A673 (cell line): ENCODE results near the gene GABRD. TPM values are rescaled to one million over a fixed set of nuclear protein-coding genes. Genes with fewer than 3 reads are reported as not detected.

Experiments used
- BruUV-seq: library from RNA; stranded (reverse); fragments of 400-500 nt; replicated peaks from 2 replicates; lab custom pipeline; 2021; lab: Mats Ljungman, UMichigan
- CTCF ChIA-PET: fragments of 300-600 bp; sonication (Branson Sonifier 250); formaldehyde crosslinking; loops from one replicate; lab custom pipeline; 2022; ENCODE audit warnings: antibody characterized with exemption; lab: Charles Lee
- POLR2A ChIA-PET: fragments of 300-600 bp; sonication (Branson Sonifier 250); formaldehyde crosslinking; loops from one replicate; lab custom pipeline; 2022; ENCODE audit warnings: antibody characterized with exemption; ENCODE audit not compliant: low non-redundant PET; lab: Charles Lee
- DNase-seq: peaks from one replicate; pipeline ENCODE4 v3.0.0-alpha.2; 2015; ENCODE audit warnings: low spot score
- H3K27ac ChIP-seq: fragments of 200-600 bp; sonication (generic); 2 replicates; pipeline ENCODE4 v1.5.1; 2016; ENCODE audit warnings: mixed run types, low read depth, mild to moderate bottlenecking, mixed read lengths, antibody characterized with exemption, low read length; ENCODE audit not compliant: poor library complexity, severe bottlenecking
- H3K27me3 ChIP-seq: fragments of 200-600 bp; sonication (generic); replicated peaks from 2 replicates; pipeline ENCODE4 v1.6.1; 2017; ENCODE audit warnings: mixed run types, low read depth, mild to moderate bottlenecking, mixed read lengths, antibody characterized with exemption, low read length; ENCODE audit not compliant: insufficient read depth, poor library complexity
- H3K36me3 ChIP-seq: fragments of 200-600 bp; sonication (generic); 2 replicates; pipeline ENCODE4 v1.6.1; 2016; ENCODE audit warnings: mixed run types, mild to moderate bottlenecking, mixed read lengths, antibody characterized with exemption, low read length; ENCODE audit not compliant: insufficient read depth, poor library complexity, severe bottlenecking
- H3K4me1 ChIP-seq: fragments of 200-600 bp; sonication (generic); 2 replicates; pipeline ENCODE4 v1.6.1; 2017; ENCODE audit warnings: mixed run types, mild to moderate bottlenecking, mixed read lengths, antibody characterized with exemption, low read length; ENCODE audit not compliant: insufficient read depth, poor library complexity, severe bottlenecking
- H3K4me3 ChIP-seq: fragments of 200-600 bp; sonication (generic); 2 replicates; pipeline ENCODE4 v1.5.1; 2016; ENCODE audit warnings: low read depth, mixed run types, mild to moderate bottlenecking, mixed read lengths, low read length; ENCODE audit not compliant: poor library complexity, severe bottlenecking
- H3K9me3 ChIP-seq: fragments of 200-600 bp; sonication (generic); 2 replicates; pipeline ENCODE4 v1.6.1; 2016; ENCODE audit warnings: mixed run types, low read depth, mild to moderate bottlenecking, mixed read lengths, antibody characterized with exemption, low read length; ENCODE audit not compliant: poor library complexity, severe bottlenecking
- CTCF ChIP-seq: fragments of 300-800, 200-600 bp; sonication (generic); conservative IDR thresholded peaks from 2 replicates; pipeline ENCODE4 v1.5.1; 2017; ENCODE audit warnings: low read depth, mild to moderate bottlenecking, antibody characterized with exemption, low read length, moderate library complexity, mixed read lengths
- EZH2 ChIP-seq: fragments of 200-600 bp; sonication (generic); IDR thresholded peaks from 2 replicates; pipeline ENCODE4 v1.6.1; 2017; ENCODE audit warnings: borderline replicate concordance, low read depth, mild to moderate bottlenecking, mixed read lengths, antibody characterized with exemption, low read length; ENCODE audit not compliant: poor library complexity, severe bottlenecking
- intact Hi-C: fragments of 100-400 bp; cut with micrococcal nuclease; formaldehyde crosslinking; loops from one replicate; pipeline ENCODE4 v1.10.0; 2022; ENCODE audit not compliant: unreplicated experiment
- total RNA-seq: library from RNA; stranded (reverse); gene quantifications from 2 replicates; pipeline ENCODE4 v1.2.3, GENCODE V29; 2021

Gene GABRD
- total RNA-seq, 1 experiment from 2014 or later: not detected

GRCh38 chr1:2029561-2029960 is 10.4 kb downstream of the GABRD start:
- POLR2A ChIA-PET: no interaction called here

GRCh38 chr1:2030076-2030871 is 11.1 kb downstream of the GABRD start:
- Histone ChIP-seq H3K36me3 (no peaks in the 10 kb centered on the region), H3K4me3 (no peak overlapping the region), H3K9me3 (no peaks in the 10 kb centered on the region), H3K4me1 (no peaks in the 10 kb centered on the region), H3K27ac (no peak overlapping the region), H3K27me3 (no peaks in the 10 kb centered on the region)
- ChIA-PET CTCF (no interaction called here), POLR2A (no interaction called here)
- intact Hi-C loops: no loop called here
- DNase-seq: no peak
- no peak for TF ChIP-seq CTCF
- TF ChIP-seq EZH2: no peak
- no TSS peak for BruUV-seq

More at GRCh38 chr1:2029561-2029960, 10.4 kb downstream of the GABRD start:
- intact Hi-C loops: no loop called here
- Histone ChIP-seq H3K27me3 (no peaks in the 10 kb centered on the region), H3K36me3 (no peaks in the 10 kb centered on the region), H3K27ac (no peak overlapping the region), H3K9me3 (no peaks in the 10 kb centered on the region), H3K4me3 (no peak overlapping the region), H3K4me1 (no peaks in the 10 kb centered on the region)
- TF ChIP-seq CTCF (no peak), EZH2 (no peak)
- no peak for DNase-seq
- no TSS peak for BruUV-seq
- CTCF ChIA-PET: no interaction called here

DNA sequence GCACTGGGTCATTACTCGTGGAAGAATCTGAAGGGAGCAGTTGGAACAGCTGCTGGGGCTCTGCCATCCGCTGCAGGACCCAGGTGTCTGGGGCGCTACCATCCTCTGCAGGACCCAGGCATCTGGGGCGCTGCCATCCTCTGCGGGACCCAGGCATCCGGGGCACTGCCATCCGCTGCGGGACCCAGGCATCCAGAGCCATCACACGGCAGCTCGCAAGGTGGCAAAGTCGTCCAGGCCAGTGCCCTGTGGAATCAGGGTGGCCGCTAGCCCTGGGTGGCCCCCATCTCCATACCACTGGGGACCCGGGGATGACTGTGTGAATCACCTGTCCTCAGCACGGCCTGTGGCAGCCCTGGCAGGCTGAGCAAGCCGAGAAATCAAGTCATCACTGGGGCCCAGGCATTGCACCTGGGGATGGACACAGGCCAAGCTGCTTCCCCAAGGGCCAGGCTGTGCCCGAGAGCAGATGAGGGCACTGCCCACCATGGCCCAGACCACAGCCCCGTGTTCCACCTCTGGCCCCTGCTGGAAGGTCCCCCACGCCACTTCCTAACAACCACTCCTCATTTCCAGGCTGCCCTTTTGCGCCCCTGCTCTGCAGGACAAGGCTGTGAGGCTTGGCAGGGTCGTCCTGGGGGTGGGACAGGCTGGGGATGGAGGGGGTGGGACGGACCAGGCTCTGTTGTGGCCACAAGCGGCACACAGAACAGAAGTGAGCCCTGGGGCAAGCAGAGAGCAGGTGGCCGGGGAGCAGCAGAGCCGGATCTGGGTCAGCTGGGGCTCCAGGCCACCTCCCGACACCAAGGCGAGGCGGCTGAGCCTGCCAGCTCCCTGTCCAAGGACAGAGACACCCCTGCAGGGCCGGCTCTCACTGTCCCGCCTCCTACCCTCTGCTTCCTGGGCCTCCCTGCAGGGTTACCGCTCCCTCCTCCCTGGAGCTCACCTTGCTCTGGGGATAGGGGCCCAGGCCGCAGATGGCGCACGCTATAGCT is 12.7 kb downstream of the GABRD start:
- intact Hi-C loops: no loop called here
- no peak for TF ChIP-seq EZH2
- TF ChIP-seq CTCF: no peak
- POLR2A ChIA-PET: no interaction called here
- DNase-seq: no peak
- Histone ChIP-seq H3K27ac (no peak overlapping the region), H3K4me3 (no peak overlapping the region), H3K9me3 (no peaks in the 10 kb centered on the region), H3K27me3 (no peaks in the 10 kb centered on the region), H3K4me1 (no peaks in the 10 kb centered on the region), H3K36me3 (no peaks in the 10 kb centered on the region)
- CTCF ChIA-PET: no interaction called here
- BruUV-seq: no TSS peak
